22Rv1 (cell line): ENCODE measurements around the gene SUN2.

Experiments
- CTCF ChIP-seq: fragments of 450-650 bp; IDR thresholded peaks from 2 replicates; pipeline ENCODE4 v1.5.1; 2017; ENCODE audit warnings: mild to moderate bottlenecking
- ZFX ChIP-seq: fragments of 450-650 bp; IDR thresholded peaks from 2 replicates; pipeline ENCODE4 v1.6.1; 2017; ENCODE audit warnings: antibody characterized with exemption, borderline replicate concordance

- TF ChIP-seq CTCF (no peak), ZFX (no peak)
Measured at GRCh38 chr22:38761202-38762162, 5.7 kb upstream of the SUN2 start.
